K562 (cell line): ENCODE data around the gene USP48. TPM values are rescaled to one million over a fixed set of nuclear protein-coding genes. Genes with fewer than 3 reads are reported as not detected.

Experiments used
- ATAC-seq: fragments of 200-7000 bp; cut with Tn5 transposase; 3 replicates; pipeline ENCODE4 v1.9.1; 2020; ENCODE audit warnings: moderate library complexity
- BruUV-seq: library from RNA; stranded (reverse); fragments of 400-500 nt; replicated peaks from 2 replicates; lab custom pipeline; 2021; lab: Mats Ljungman, UMichigan
- CTCF ChIA-PET: fragments of 300-600 bp; formaldehyde crosslinking; extraction: SDS; loops from one replicate; lab custom pipeline; 2021; ENCODE audit warnings: low intra/inter-chr PET ratio; lab: Yijun Ruan, JAX
- POLR2A ChIA-PET: fragments of 300-600, 350-650 bp; sonication (Branson Sonifier 250); formaldehyde crosslinking; extraction: SDS; loops from one replicate; lab custom pipeline; 2021; ENCODE audit warnings: antibody characterized with exemption, inconsistent platforms; lab: Yijun Ruan, JAX
- DNase-seq, 4 experiments: peaks; one replicate each; pipeline versions ENCODE4 v3.0.0 to v3.0.0-alpha.2; 2011 to 2018; ENCODE audit warnings: low spot score in 3 of 4, mixed read lengths in 3 of 4; ENCODE audit errors: extremely low read depth in 1 of 4
- FAIRE-seq: peaks from 2 replicates; lab custom pipeline; 2011; peaks lifted over from hg19 to GRCh38; lab: Jason Lieb, UNC
- H2AFZ ChIP-seq: 2 replicates; pipeline ENCODE4 v1.6.0; 2011; ENCODE audit warnings: low read depth, low read length, control low read depth, inconsistent platforms
- H3K27ac ChIP-seq: fragments of 200-600 bp; 3 replicates; pipeline ENCODE4 v1.8.0; 2011; ENCODE audit warnings: low read depth, mild to moderate bottlenecking, control low read depth, inconsistent platforms, low read length, moderate library complexity, mixed read lengths; ENCODE audit errors: extremely low read depth
- H3K27me3 ChIP-seq, 2 experiments: fragments of 300-600 bp in 1 of 2; 2 replicates in 1 of 2; 3 replicates in 1 of 2; pipeline versions ENCODE4 v1.6.0 to v1.8.0; 2011; ENCODE audit warnings: inconsistent platforms in 2 of 2, low read length in 2 of 2, mild to moderate bottlenecking in 1 of 2, mixed read lengths in 1 of 2, moderate library complexity in 1 of 2; ENCODE audit not compliant: control insufficient read depth in 2 of 2, insufficient read depth in 2 of 2
- H3K36me3 ChIP-seq: fragments of 300-600 bp; 3 replicates; pipeline ENCODE4 v1.8.0; 2011; ENCODE audit warnings: mild to moderate bottlenecking, low read length, inconsistent platforms; ENCODE audit not compliant: control insufficient read depth, insufficient read depth
- H3K4me1 ChIP-seq, 2 experiments: fragments of 200-600 bp in 1 of 2; replicated peaks in 1 of 2; 2 replicates in 1 of 2; 3 replicates in 1 of 2; pipeline versions ENCODE4 v1.5.1 to v1.8.0; 2011; ENCODE audit warnings: inconsistent platforms in 2 of 2, low read length in 2 of 2, mild to moderate bottlenecking in 1 of 2, mixed read lengths in 1 of 2, moderate library complexity in 1 of 2; ENCODE audit not compliant: control insufficient read depth in 2 of 2, insufficient read depth in 2 of 2
- H3K4me2 ChIP-seq: 2 replicates; pipeline ENCODE4 v1.6.1; 2011; ENCODE audit warnings: low read length, control low read depth, inconsistent platforms, mixed read lengths; ENCODE audit not compliant: insufficient read depth
- H3K4me3 ChIP-seq: fragments of 200-600 bp; sonication (generic), shearing (Covaris generic); 2 replicates; pipeline ENCODE4 v1.5.1; 2016; ENCODE audit warnings: control low read depth, inconsistent platforms
- H3K79me2 ChIP-seq: fragments of 200-600 bp; 3 replicates; pipeline ENCODE4 v1.8.0; 2011; ENCODE audit warnings: low read length, inconsistent platforms; ENCODE audit not compliant: control insufficient read depth, insufficient read depth
- H3K9ac ChIP-seq, 2 experiments: 2 replicates each; pipeline versions ENCODE4 v1.6.0 to v1.6.1; 2011; ENCODE audit warnings: low read depth in 2 of 2, low read length in 2 of 2, control low read depth in 1 of 2, inconsistent platforms in 1 of 2, mild to moderate bottlenecking in 1 of 2, mixed read lengths in 1 of 2; ENCODE audit not compliant: insufficient read depth in 1 of 2
- H3K9me1 ChIP-seq: one replicate; pipeline ENCODE4 v1.6.0; 2011; ENCODE audit warnings: inconsistent platforms, mild to moderate bottlenecking, low read length, moderate library complexity; ENCODE audit not compliant: control insufficient read depth, insufficient read depth
- H3K9me3 ChIP-seq: replicated peaks from 2 replicates; pipeline ENCODE4 v1.5.1; 2011; ENCODE audit warnings: low read depth, low read length, inconsistent platforms; ENCODE audit not compliant: control insufficient read depth, insufficient read depth
- H4K20me1 ChIP-seq: replicated peaks from 2 replicates; pipeline ENCODE4 v1.6.1; 2011; ENCODE audit warnings: low read length, inconsistent platforms, mixed read lengths; ENCODE audit not compliant: control insufficient read depth, insufficient read depth
- TRIM25 ChIP-seq: fragments of 450-650 bp; IDR thresholded peaks from 2 replicates; pipeline ENCODE4 v1.7.0; 2016; ENCODE audit warnings: borderline replicate concordance
- ZKSCAN1 ChIP-seq: fragments of 150-350 bp; IDR thresholded peaks from 2 replicates; pipeline ENCODE4 v1.6.1; 2016; ENCODE audit warnings: low read depth, low read length
- WGBS: fragments of 100-300 bp; shearing (Covaris generic); methylation state at CpG from one replicate; pipeline ENCODE4 v1.1.6; 2016; ENCODE audit warnings: low coverage, mixed read lengths; ENCODE audit not compliant: insufficient coverage; ENCODE audit errors: missing lambda C conversion rate; 5-methylcytosine and 5-hydroxymethylcytosine counted together
- in situ Hi-C: fragments of 300-500 bp; cut with MboI; formaldehyde crosslinking; loops from 4 replicates; pipeline ENCODE4 v1.15.0; 2018; ENCODE audit warnings: inconsistent platforms, mixed read lengths
- intact Hi-C: fragments of 100-400 bp; cut with micrococcal nuclease; formaldehyde crosslinking; loops from 2 replicates; pipeline ENCODE4 v1.14.2; 2022
- polyA plus RNA-seq, 8 experiments: library from polyadenylated mRNA; depleted of rRNA in 4 of 8; stranded (reverse) in 5 of 8; unstranded in 3 of 8; fragments of >200 nt; fragmentation: Nextera tagmentation in 2 of 8; fragmentation: Illumina TruSeq in 1 of 8; extraction: Ambion mirVana in 2 of 8; extraction: Trizol in 1 of 8; gene quantifications; 2 replicates each; pipeline versions ENCODE4 v1.2.1 to v1.2.3, GENCODE V29; 2011 to 2014; ENCODE audit warnings: inconsistent platforms in 1 of 8, missing spikeins in 1 of 8
- total RNA-seq, 7 experiments: library from RNA; depleted of rRNA in 6 of 7; stranded (reverse); fragments of >200 nt in 6 of 7; fragmentation: Illumina TruSeq in 2 of 7; extraction: Trizol in 2 of 7; gene quantifications; 2 replicates each; pipeline versions ENCODE4 v1.2.1 to v1.2.3, GENCODE V29; 2011 to 2021; ENCODE audit warnings: low replicate concordance in 1 of 7

USP48 gene
- total and polyA plus RNA-seq, 9 of the 15 experiments (the other 6 are each of a cell fraction or from before 2014, with no cell fraction given): 23.3 to 123 (median 106) TPM

- H3K4me1 ChIP-seq: peaks cover 13 to 31% of the 10 kb centered on the region in 2 experiments; a peak in 4 of 5 replicates
- H3K79me2 ChIP-seq: no peaks in the 10 kb centered on the region
- intact Hi-C loops (loop anchor here (1.0 to 5.0 kb wide), 8 partner anchors 51 to 423 kb away; no protein-coding TSS in a partner anchor), in situ Hi-C loops (loop anchor here (5.0 to 25.0 kb wide), 3 partner anchors 148 to 405 kb away; partner anchors contain the start of gene ALPL)
- DNase-seq: no peak
- ChIA-PET CTCF (interaction anchor here (0.6 to 0.7 kb wide), 3 partner anchors 127 to 257 kb away, joined by 3 read pairs; no protein-coding TSS in a partner anchor), POLR2A (interaction anchor here (0.6 to 1.3 kb wide), 4 partner anchors 13 to 363 kb away, joined by 3 to 7 read pairs (median 4); no protein-coding TSS in a partner anchor)
- H3K27me3 ChIP-seq: no peaks in the 10 kb centered on the region
- H3K36me3 ChIP-seq: no peaks in the 10 kb centered on the region
- 26% methylated on average over 4 of the region's 4 CpGs for WGBS
- H3K4me3 ChIP-seq: no peak overlapping the region; the same call in 1 of the 2 replicates
- no peaks in the 10 kb centered on the region for H3K9me3 ChIP-seq
- no TSS peak for BruUV-seq
- peak; percentile 5; the same call in 2 of the 3 replicates for ATAC-seq
- TF ChIP-seq ZKSCAN1 (peak; percentile 94), TRIM25 (no peak)
- no peak for FAIRE-seq
- H4K20me1 ChIP-seq: peaks cover 37% of the 10 kb centered on the region
- H3K27ac ChIP-seq: no peak overlapping the region
- H2AFZ ChIP-seq: no peak overlapping the region
- peaks cover 7% of the 10 kb centered on the region for H3K9me1 ChIP-seq
- peak overlapping the region; percentile 73 for H3K4me2 ChIP-seq
- peak overlapping the region in 1 of 2 experiments; percentile 87; a peak in 1 of 4 replicates for H3K9ac ChIP-seq
Measured at GRCh38 chr1:21659924-21660326, 123.0 kb downstream of the USP48 start.
